Natural killer cell (primary cell): Measurements from ENCODE around the gene TEX48. TPM values are rescaled to one million over a fixed set of nuclear protein-coding genes. Genes with fewer than 3 reads are reported as not detected.

Experiments
- ATAC-seq, 3 donors: fragments of 150-1000 bp in 2 of 3; fragments of 200-7000 bp in 1 of 3; cut with Tn5 transposase; 1 replicate in 1 of 3; 2 replicates in 2 of 3; pipeline ENCODE4 v1.10.0; 2021; ENCODE audit warnings: mild to moderate bottlenecking in 2 of 3, moderate library complexity in 2 of 3
- DNase-seq, 2 donors: peaks; one replicate each; pipeline versions ENCODE4 v3.0.0 to v3.0.0-alpha.2; 2013 to 2021; ENCODE audit warnings: mixed read lengths in 1 of 2
- H3K27ac ChIP-seq: one replicate; pipeline ENCODE4 v1.5.1; 2013; ENCODE audit warnings: mild to moderate bottlenecking, low read length
- H3K27me3 ChIP-seq: one replicate; pipeline ENCODE4 v1.6.1; 2013; ENCODE audit warnings: low read length; ENCODE audit not compliant: control insufficient read depth, insufficient read depth
- H3K36me3 ChIP-seq: one replicate; pipeline ENCODE4 v1.6.1; 2013; ENCODE audit warnings: low read length; ENCODE audit not compliant: control insufficient read depth, insufficient read depth
- H3K4me1 ChIP-seq: one replicate; pipeline ENCODE4 v1.6.1; 2013; ENCODE audit warnings: low read length; ENCODE audit not compliant: control insufficient read depth, insufficient read depth
- H3K4me3 ChIP-seq: one replicate; pipeline ENCODE4 v1.5.1; 2013; ENCODE audit warnings: low read length
- H3K9me3 ChIP-seq: one replicate; pipeline ENCODE4 v1.6.1; 2013; ENCODE audit warnings: low read length; ENCODE audit not compliant: control insufficient read depth, insufficient read depth
- H3K27ac Mint-ChIP-seq, 2 donors: one replicate each; pipeline ENCODE4 v1.8.0; 2022; ENCODE audit warnings: mild to moderate bottlenecking in 2 of 2, mixed read lengths in 2 of 2, moderate library complexity in 1 of 2
- H3K27me3 Mint-ChIP-seq, 2 donors: one replicate each; pipeline ENCODE4 v1.8.0; 2022; ENCODE audit warnings: low read depth in 2 of 2, mixed read lengths in 2 of 2
- H3K36me3 Mint-ChIP-seq: one replicate; pipeline ENCODE4 v1.8.0; 2022; ENCODE audit warnings: mixed read lengths
- H3K4me1 Mint-ChIP-seq, 2 donors: one replicate each; pipeline ENCODE4 v1.8.0; 2022; ENCODE audit warnings: mixed read lengths in 2 of 2
- H3K4me3 Mint-ChIP-seq: one replicate; pipeline ENCODE4 v1.8.0; 2022; ENCODE audit warnings: mild to moderate bottlenecking, moderate library complexity, mixed read lengths
- H3K9me3 Mint-ChIP-seq, 2 donors: one replicate each; pipeline ENCODE4 v1.8.0; 2022; ENCODE audit warnings: mixed read lengths in 2 of 2
- WGBS: methylation state at CpG from one replicate; pipeline ENCODE4 v1.1.7; 2013; ENCODE audit warnings: missing lambda C conversion rate; ENCODE audit not compliant: insufficient coverage; 5-methylcytosine and 5-hydroxymethylcytosine counted together
- intact Hi-C: fragments of 100-400 bp; cut with micrococcal nuclease; formaldehyde crosslinking; loops from one replicate; pipeline ENCODE4 v1.14.2; 2022
- total RNA-seq, 4 donors: library from RNA; stranded (reverse); fragments of 120-200 nt in 1 of 4; gene quantifications; one replicate each; pipeline versions ENCODE4 v1.2.3 to v1.2.4, GENCODE V29; 2013 to 2022
- TF ChIP-seq, protein P1 (sequence below): fragments of 200-600 bp; IDR thresholded peaks from one replicate; pipeline ENCODE4 v1.8.0; 2022; ENCODE audit warnings: antibody characterized with exemption

TEX48 gene
- total RNA-seq, 3 donors from 2014 or later (not counting 1 experiment from before 2014, with no cell fraction given), result not detected

- Mint-ChIP-seq H3K27ac (no peak overlapping the region), H3K36me3 (no peaks in the 10 kb centered on the region), H3K4me3 (no peak overlapping the region), H3K27me3 (peaks cover 9 to 28% of the 10 kb centered on the region in 2 donors), H3K9me3 (no peaks in the 10 kb centered on the region), H3K4me1 (no peaks in the 10 kb centered on the region)
- no peaks in the 10 kb centered on the region for H3K27me3 ChIP-seq
- TF ChIP-seq, protein P1, sequence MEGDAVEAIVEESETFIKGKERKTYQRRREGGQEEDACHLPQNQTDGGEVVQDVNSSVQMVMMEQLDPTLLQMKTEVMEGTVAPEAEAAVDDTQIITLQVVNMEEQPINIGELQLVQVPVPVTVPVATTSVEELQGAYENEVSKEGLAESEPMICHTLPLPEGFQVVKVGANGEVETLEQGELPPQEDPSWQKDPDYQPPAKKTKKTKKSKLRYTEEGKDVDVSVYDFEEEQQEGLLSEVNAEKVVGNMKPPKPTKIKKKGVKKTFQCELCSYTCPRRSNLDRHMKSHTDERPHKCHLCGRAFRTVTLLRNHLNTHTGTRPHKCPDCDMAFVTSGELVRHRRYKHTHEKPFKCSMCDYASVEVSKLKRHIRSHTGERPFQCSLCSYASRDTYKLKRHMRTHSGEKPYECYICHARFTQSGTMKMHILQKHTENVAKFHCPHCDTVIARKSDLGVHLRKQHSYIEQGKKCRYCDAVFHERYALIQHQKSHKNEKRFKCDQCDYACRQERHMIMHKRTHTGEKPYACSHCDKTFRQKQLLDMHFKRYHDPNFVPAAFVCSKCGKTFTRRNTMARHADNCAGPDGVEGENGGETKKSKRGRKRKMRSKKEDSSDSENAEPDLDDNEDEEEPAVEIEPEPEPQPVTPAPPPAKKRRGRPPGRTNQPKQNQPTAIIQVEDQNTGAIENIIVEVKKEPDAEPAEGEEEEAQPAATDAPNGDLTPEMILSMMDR, result no peak
- no peaks in the 10 kb centered on the region for H3K36me3 ChIP-seq
- no peaks in the 10 kb centered on the region for H3K4me1 ChIP-seq
- no peak overlapping the region for H3K4me3 ChIP-seq
- 84% methylated on average over 2 of the region's 2 CpGs for WGBS
- no peak overlapping the region for H3K27ac ChIP-seq
- intact Hi-C loops, result no loop called here
- no peak for DNase-seq
- ATAC-seq, result no peak
- no peaks in the 10 kb centered on the region for H3K9me3 ChIP-seq
Measured at GRCh38 chr9:114706711-114707110, 24.7 kb upstream of the TEX48 start.

DNA sequence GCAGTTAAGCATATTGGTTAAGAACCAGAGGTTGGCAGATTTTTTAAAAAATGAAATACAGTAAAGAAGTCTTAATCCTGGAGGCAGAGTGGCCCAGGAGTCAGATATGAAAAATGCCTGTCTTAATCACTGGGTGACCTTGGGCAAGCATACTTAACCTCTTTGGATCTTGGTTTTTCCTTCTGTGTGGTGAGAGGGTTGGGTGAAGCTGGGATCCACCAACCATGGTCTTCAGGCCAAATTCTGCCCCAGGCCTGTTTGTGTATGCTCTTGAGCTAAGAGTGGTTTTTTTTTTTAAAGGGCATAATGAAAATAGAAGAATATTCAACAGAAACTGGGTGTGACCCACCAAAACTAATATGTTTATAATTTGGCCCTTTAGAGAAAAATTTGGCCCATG lies 20.0 kb upstream of the TEX48 start:
- no peak for ATAC-seq
- Histone ChIP-seq H3K27ac (no peak overlapping the region), H3K4me1 (peaks cover 4% of the 10 kb centered on the region), H3K9me3 (no peaks in the 10 kb centered on the region), H3K36me3 (no peaks in the 10 kb centered on the region), H3K27me3 (no peaks in the 10 kb centered on the region), H3K4me3 (no peak overlapping the region)
- TF ChIP-seq, protein P1, result no peak
- H3K36me3 Mint-ChIP-seq, result no peaks in the 10 kb centered on the region
- no peak for DNase-seq
- no peak overlapping the region for H3K4me3 Mint-ChIP-seq
- no peaks in the 10 kb centered on the region for H3K9me3 Mint-ChIP-seq
- intact Hi-C loops, result no loop called here
- H3K27ac Mint-ChIP-seq, result no peak overlapping the region
- H3K27me3 Mint-ChIP-seq, result peaks cover 0 to 5% of the 10 kb centered on the region in 2 donors
- H3K4me1 Mint-ChIP-seq, result peaks cover 0 to 10% of the 10 kb centered on the region in 2 donors

DNA sequence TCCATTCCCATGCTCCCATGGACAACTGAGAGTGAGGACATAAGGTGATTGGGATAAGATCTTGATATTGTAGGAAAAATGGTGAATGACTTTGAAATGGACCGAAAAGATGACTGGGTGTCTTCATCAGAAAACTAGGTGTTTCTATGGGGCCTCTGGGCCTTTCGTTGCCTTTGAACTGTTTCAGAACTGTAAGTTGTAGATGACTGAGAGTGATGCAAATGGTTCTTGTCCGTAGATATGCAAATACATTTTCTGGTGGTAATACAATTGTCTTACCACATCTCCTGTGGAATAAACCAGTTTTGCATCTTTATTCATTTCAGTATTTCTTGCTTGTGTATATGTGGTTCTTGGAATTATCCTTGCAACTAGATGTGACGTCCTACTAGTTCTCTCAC lies 16.0 kb upstream of the TEX48 start:
- DNase-seq (no peak), ATAC-seq (no peak)
- Histone ChIP-seq H3K9me3 (no peaks in the 10 kb centered on the region), H3K36me3 (no peaks in the 10 kb centered on the region), H3K4me3 (no peak overlapping the region), H3K4me1 (peaks cover 8% of the 10 kb centered on the region), H3K27ac (no peak overlapping the region), H3K27me3 (no peaks in the 10 kb centered on the region)
- Mint-ChIP-seq H3K9me3 (no peaks in the 10 kb centered on the region), H3K4me1 (peaks cover 0 to 11% of the 10 kb centered on the region in 2 donors), H3K36me3 (no peaks in the 10 kb centered on the region), H3K27ac (no peak overlapping the region), H3K4me3 (no peak overlapping the region), H3K27me3 (no peaks in the 10 kb centered on the region)
- intact Hi-C loops, result no loop called here
- TF ChIP-seq, protein P1, result no peak
- WGBS, result 94% methylated on average over 3 of the region's 4 CpGs

DNA sequence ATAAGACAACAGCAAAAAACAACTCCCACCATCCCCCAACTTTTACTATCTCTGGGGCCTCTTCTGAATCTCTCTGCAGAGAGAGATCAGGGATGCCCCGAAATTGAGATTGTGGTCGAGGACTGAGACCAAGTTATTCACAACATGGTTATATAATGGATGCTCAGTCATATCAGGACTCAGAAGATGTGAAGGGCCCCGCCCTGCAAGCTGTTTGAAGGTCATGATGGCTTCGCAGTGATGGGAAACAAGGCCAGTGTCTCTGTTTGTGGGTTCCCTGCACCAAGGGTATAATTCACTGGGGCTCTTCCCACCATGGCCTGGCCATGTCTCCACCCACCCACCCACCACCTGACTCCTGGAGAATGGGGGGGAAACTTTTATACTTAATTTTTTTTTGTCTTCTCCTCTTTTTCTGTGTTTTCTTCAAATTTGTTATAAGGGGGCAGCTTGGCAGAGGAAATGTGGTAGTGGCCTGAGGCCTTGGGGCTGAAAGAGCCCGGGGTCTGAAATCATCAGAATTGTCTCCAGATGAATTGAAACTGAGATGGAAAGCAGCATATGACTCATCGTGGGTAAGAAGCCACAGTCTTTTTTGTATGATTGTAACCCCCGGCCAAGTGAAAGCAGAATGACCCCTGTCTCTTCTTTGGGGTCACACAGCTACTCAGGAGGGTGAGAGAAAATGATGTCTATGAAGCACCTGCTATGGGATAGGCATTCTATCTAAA lies 15.0 kb upstream of the TEX48 start:
- 36% methylated on average over 7 of the region's 7 CpGs for WGBS
- intact Hi-C loops, result no loop called here
- peak in 1 of 2 donors; percentile 51 for DNase-seq

More for the DNA sequence above, 15.0 kb upstream of the TEX48 start:
- no peak overlapping the region for H3K27ac Mint-ChIP-seq
- H3K4me3 ChIP-seq, result no peak overlapping the region
- no peak overlapping the region for H3K27ac ChIP-seq
- H3K27me3 Mint-ChIP-seq, result peaks cover 0 to 2% of the 10 kb centered on the region in 2 donors
- H3K36me3 Mint-ChIP-seq, result no peaks in the 10 kb centered on the region
- peaks cover 0 to 11% of the 10 kb centered on the region in 2 donors for H3K4me1 Mint-ChIP-seq
- TF ChIP-seq, protein P1, result no peak
- H3K9me3 Mint-ChIP-seq, result no peaks in the 10 kb centered on the region
- H3K27me3 ChIP-seq, result no peaks in the 10 kb centered on the region
- H3K36me3 ChIP-seq, result no peaks in the 10 kb centered on the region
- no peaks in the 10 kb centered on the region for H3K9me3 ChIP-seq
- no peak overlapping the region for H3K4me3 Mint-ChIP-seq
- peaks cover 8% of the 10 kb centered on the region for H3K4me1 ChIP-seq
- peak in 2 of 3 donors; percentile 53 to 61 for ATAC-seq
